Mesendoderm (in vitro differentiated cells): Measurements from ENCODE around the gene C5AR1.
"Not testable (repeated sequence)": the region's sequence is repeated elsewhere in the genome, so short reads cannot be mapped to it uniquely, and the experiment has no call there.

Experiments
- DNase-seq: peaks from one replicate; pipeline ENCODE4 v3.0.0; 2013
- H2AK5ac ChIP-seq: 2 replicates; pipeline ENCODE4 v1.6.1; 2013; ENCODE audit warnings: low read length, inconsistent platforms
- H2BK120ac ChIP-seq: 2 replicates; pipeline ENCODE4 v1.6.1; 2013; ENCODE audit warnings: low read depth, mild to moderate bottlenecking, low read length, moderate library complexity, mixed read lengths
- H2BK15ac ChIP-seq: replicated peaks from 2 replicates; pipeline ENCODE4 v1.6.1; 2013; ENCODE audit warnings: low read depth, mild to moderate bottlenecking, moderate library complexity
- H2BK5ac ChIP-seq: 2 replicates; pipeline ENCODE4 v1.6.1; 2013; ENCODE audit warnings: low read length, inconsistent platforms
- H3K18ac ChIP-seq: 2 replicates; pipeline ENCODE4 v1.6.1; 2013; ENCODE audit warnings: mild to moderate bottlenecking, low read length, mixed read lengths
- H3K23ac ChIP-seq: one replicate; pipeline ENCODE4 v1.6.1; 2013; ENCODE audit warnings: low read length
- H3K27ac ChIP-seq: 2 replicates; pipeline ENCODE4 v1.5.1; 2013; ENCODE audit warnings: low read depth, mild to moderate bottlenecking, inconsistent platforms, low read length, moderate library complexity
- H3K27me3 ChIP-seq: 2 replicates; pipeline ENCODE4 v1.6.1; 2013; ENCODE audit warnings: low read length, control low read depth, mild to moderate bottlenecking, inconsistent platforms; ENCODE audit not compliant: insufficient read depth, poor library complexity
- H3K36me3 ChIP-seq: 2 replicates; pipeline ENCODE4 v1.6.1; 2013; ENCODE audit warnings: low read length, inconsistent platforms; ENCODE audit not compliant: control insufficient read depth, insufficient read depth
- H3K4ac ChIP-seq: one replicate; pipeline ENCODE4 v1.6.1; 2013; ENCODE audit warnings: low read depth, mild to moderate bottlenecking, low read length, moderate library complexity
- H3K4me1 ChIP-seq: 2 replicates; pipeline ENCODE4 v1.6.1; 2013; ENCODE audit warnings: low read depth, low read length, inconsistent platforms; ENCODE audit not compliant: control insufficient read depth
- H3K4me2 ChIP-seq: 2 replicates; pipeline ENCODE4 v1.6.1; 2013; ENCODE audit warnings: low read length
- H3K4me3 ChIP-seq: 2 replicates; pipeline ENCODE4 v1.5.1; 2013; ENCODE audit warnings: mild to moderate bottlenecking, low read length
- H3K56ac ChIP-seq: one replicate; pipeline ENCODE4 v1.6.1; 2013; ENCODE audit warnings: low read length
- H3K79me1 ChIP-seq: 2 replicates; pipeline ENCODE4 v1.6.1; 2013; ENCODE audit warnings: low read length, inconsistent platforms
- H3K79me2 ChIP-seq: 2 replicates; pipeline ENCODE4 v1.6.1; 2013; ENCODE audit warnings: mild to moderate bottlenecking, low read length; ENCODE audit not compliant: control insufficient read depth, insufficient read depth
- H3K9ac ChIP-seq: 2 replicates; pipeline ENCODE4 v1.6.1; 2013; ENCODE audit warnings: low read length, inconsistent platforms
- H4K5ac ChIP-seq: one replicate; pipeline ENCODE4 v1.6.1; 2013; ENCODE audit warnings: low read length
- H4K8ac ChIP-seq: one replicate; pipeline ENCODE4 v1.6.1; 2013; ENCODE audit warnings: low read depth, mild to moderate bottlenecking, control low read depth, low read length, moderate library complexity
- WGBS: extraction: QIAGEN DNeasy Blood & Tissue Kit; methylation state at CpG from one replicate; pipeline ENCODE4 v1.1.7; 2013; ENCODE audit warnings: low lambda C conversion rate, missing lambda C conversion rate; ENCODE audit not compliant: insufficient coverage; ENCODE audit errors: extremely low coverage; 5-methylcytosine and 5-hydroxymethylcytosine counted together

The C5AR1 gene

GRCh38 chr19:47336765-47337718, 27.4 kb downstream of the C5AR1 start:
- H2BK120ac ChIP-seq, H3K9ac ChIP-seq, H3K27ac ChIP-seq, H2BK15ac ChIP-seq, H4K5ac ChIP-seq, H3K4ac ChIP-seq, H3K27me3 ChIP-seq, H2AK5ac ChIP-seq, H3K36me3 ChIP-seq, H3K79me1 ChIP-seq, H3K4me3 ChIP-seq, H3K4me1 ChIP-seq, H2BK5ac ChIP-seq, H4K8ac ChIP-seq, H3K23ac ChIP-seq, H3K79me2 ChIP-seq, H3K4me2 ChIP-seq, H3K18ac ChIP-seq: not testable (repeated sequence)
- H3K56ac ChIP-seq = peak overlapping the region; percentile 56
- peak; percentile 35 for DNase-seq
- WGBS = no CpG with 5 or more reads among the region's 18 CpGs

DNA sequence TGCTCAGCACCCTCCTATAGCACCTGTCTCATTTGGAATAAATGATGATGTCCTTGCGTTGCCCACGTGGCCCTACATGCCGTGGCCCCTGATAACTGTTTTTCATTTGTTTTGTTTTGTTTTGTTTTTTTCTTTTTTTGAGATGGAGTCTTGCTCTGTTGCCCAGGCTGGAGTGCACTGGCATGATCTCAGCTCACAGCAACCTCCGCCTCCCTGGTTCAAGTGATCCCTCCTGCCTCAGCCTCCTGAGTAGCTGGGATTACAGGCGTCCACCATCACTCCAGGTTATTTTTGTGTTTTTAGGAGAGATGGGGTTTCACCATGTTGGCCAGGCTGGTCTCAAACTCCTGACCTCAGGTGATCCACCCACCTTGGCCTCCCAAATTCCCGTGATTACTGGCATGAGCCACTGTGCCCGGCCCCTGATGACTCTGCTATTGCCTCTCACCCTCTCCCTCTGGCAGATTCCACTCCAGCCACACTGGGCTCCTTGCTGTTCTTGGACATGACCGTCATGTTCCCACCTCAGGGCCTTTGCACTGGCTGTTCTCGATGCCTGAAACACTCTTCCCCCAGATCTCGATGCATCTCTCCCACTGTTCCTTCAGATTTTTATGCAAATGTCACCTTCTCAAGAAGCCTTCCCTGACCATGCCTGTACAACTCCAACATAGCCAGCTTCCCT, 29.7 kb downstream of the C5AR1 start:
- Histone ChIP-seq H4K8ac (no peak overlapping the region), H3K23ac (no peak overlapping the region), H3K36me3 (no peaks in the 10 kb centered on the region), H2BK15ac (no peak overlapping the region), H3K56ac (no peak overlapping the region), H3K27me3 (no peaks in the 10 kb centered on the region), H3K18ac (no peak overlapping the region), H3K4ac (no peak overlapping the region), H3K79me2 (no peaks in the 10 kb centered on the region), H3K4me2 (no peak overlapping the region), H3K27ac (no peak overlapping the region), H3K9ac (no peak overlapping the region), H3K4me1 (no peaks in the 10 kb centered on the region), H3K4me3 (no peak overlapping the region), H2AK5ac (no peak overlapping the region), H2BK5ac (no peak overlapping the region), H3K79me1 (no peaks in the 10 kb centered on the region), H4K5ac (no peak overlapping the region), H2BK120ac (no peak overlapping the region)
- WGBS = no CpG with 5 or more reads among the region's 10 CpGs
- DNase-seq = no peak

- Histone ChIP-seq H4K5ac (no peak overlapping the region), H3K4me3 (no peak overlapping the region), H3K56ac (no peak overlapping the region), H3K36me3 (no peaks in the 10 kb centered on the region), H2BK15ac (no peak overlapping the region), H3K4me2 (no peak overlapping the region), H2BK5ac (no peak overlapping the region), H2BK120ac (no peak overlapping the region), H3K4ac (no peak overlapping the region), H3K79me1 (no peaks in the 10 kb centered on the region), H3K9ac (no peak overlapping the region), H3K27ac (no peak overlapping the region), H3K4me1 (no peaks in the 10 kb centered on the region), H3K79me2 (no peaks in the 10 kb centered on the region), H4K8ac (no peak overlapping the region), H3K27me3 (no peaks in the 10 kb centered on the region), H3K18ac (no peak overlapping the region), H3K23ac (no peak overlapping the region), H2AK5ac (no peak overlapping the region)
- DNase-seq = no peak
- WGBS = no CpG with 5 or more reads among the region's 29 CpGs
Observed at GRCh38 chr19:47340477-47341208, 31.0 kb downstream of the C5AR1 start.

DNA sequence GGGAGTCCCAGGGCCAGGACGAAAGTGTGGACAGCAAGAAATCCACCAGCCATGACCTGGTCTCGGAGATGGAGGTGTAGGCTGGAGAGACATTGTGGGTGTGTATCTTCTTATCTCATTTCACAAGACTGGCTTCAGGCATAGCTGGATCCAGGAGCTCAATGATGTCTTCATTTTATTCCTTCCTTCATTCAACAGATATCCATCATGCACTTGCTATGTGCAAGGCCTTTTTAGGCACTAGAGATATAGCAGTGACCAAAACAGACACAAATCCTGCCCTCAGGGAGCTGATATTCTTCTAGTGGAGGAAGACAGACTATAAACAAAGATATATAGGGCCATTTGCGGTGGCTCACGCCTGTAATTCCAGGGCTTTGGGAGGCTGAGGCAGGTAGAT, 32.1 kb downstream of the C5AR1 start:
- Histone ChIP-seq H3K4me1 (no peaks in the 10 kb centered on the region), H3K4me2 (no peak overlapping the region), H2BK120ac (no peak overlapping the region), H2BK5ac (no peak overlapping the region), H3K4ac (no peak overlapping the region), H3K27me3 (no peaks in the 10 kb centered on the region), H3K18ac (no peak overlapping the region), H3K36me3 (no peaks in the 10 kb centered on the region), H3K27ac (no peak overlapping the region), H3K56ac (no peak overlapping the region), H4K5ac (no peak overlapping the region), H2AK5ac (no peak overlapping the region), H3K4me3 (no peak overlapping the region), H4K8ac (no peak overlapping the region), H3K23ac (no peak overlapping the region), H2BK15ac (no peak overlapping the region), H3K9ac (no peak overlapping the region), H3K79me1 (no peaks in the 10 kb centered on the region), H3K79me2 (no peaks in the 10 kb centered on the region)
- no CpG with 5 or more reads among the region's 4 CpGs for WGBS
- no peak for DNase-seq

DNA sequence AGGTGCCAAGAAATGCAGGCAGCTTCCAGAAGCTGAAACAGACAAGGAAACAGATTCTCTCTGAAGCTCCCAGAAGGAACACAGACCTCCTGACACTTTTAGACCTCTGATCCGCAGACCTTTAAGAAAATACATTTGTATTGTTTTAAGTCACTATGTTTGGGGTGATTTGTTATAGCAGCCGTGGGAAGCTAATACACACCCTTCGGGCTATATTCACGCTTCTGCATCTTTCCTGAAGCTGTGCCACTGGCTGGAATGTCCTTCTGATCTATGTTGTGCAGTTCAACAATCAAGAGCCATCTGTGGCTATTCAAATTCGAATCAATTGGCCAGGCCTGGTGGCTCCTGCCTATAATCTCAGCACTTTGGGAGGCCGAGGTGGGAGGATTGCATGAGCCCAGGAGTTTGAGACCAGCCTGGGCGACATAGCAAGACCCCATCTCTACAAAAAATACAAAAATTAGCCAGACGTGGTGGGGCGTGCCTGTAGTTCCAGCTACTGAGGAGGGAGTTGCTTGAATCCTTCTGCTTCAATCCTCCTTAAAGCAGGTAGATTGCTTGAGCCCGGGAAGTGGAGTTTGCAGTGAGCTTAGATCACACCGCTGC, 33.6 kb downstream of the C5AR1 start:
- Histone ChIP-seq H3K4me1 (no peaks in the 10 kb centered on the region), H4K5ac (no peak overlapping the region), H3K27me3 (no peaks in the 10 kb centered on the region), H3K79me1 (no peaks in the 10 kb centered on the region), H3K79me2 (no peaks in the 10 kb centered on the region), H2BK120ac (no peak overlapping the region), H4K8ac (no peak overlapping the region), H3K36me3 (no peaks in the 10 kb centered on the region), H3K18ac (no peak overlapping the region), H3K4ac (no peak overlapping the region), H3K56ac (no peak overlapping the region), H3K4me2 (no peak overlapping the region), H2AK5ac (no peak overlapping the region), H2BK15ac (no peak overlapping the region), H3K23ac (no peak overlapping the region), H3K4me3 (no peak overlapping the region), H2BK5ac (no peak overlapping the region), H3K27ac (no peak overlapping the region), H3K9ac (no peak overlapping the region)
- DNase-seq = no peak
- no CpG with 5 or more reads among the region's 11 CpGs for WGBS
